Activated T-helper 9 cell treated with anti-CD3 and anti-CD28 coated beads, Interleukin-2, amount 50 U/mL, for 16 hours (primary cell): ENCODE results near the gene AANAT.

Experiments used
- DNase-seq: peaks from one replicate; pipeline ENCODE4 v3.0.0-alpha.2; 2020; ENCODE audit warnings: low read depth

Gene AANAT

GRCh38 chr17:76467366-76467765 is at the start of gene AANAT:
TSS of gene AANAT (plus strand) at chr17:76467603. CDS start at chr17:76468747, 1,144 bp downstream.
- no peak for DNase-seq

GRCh38 chr17:76419576-76420260 is 47.7 kb upstream of the AANAT start:
- DNase-seq: no peak

GRCh38 chr17:76420356-76421043 is 46.9 kb upstream of the AANAT start:
- DNase-seq: no peak

- DNase-seq: no peak
Observed at GRCh38 chr17:76421044-76421407, 46.4 kb upstream of the AANAT start.

- DNase-seq: no peak
Observed at GRCh38 chr17:76422406-76422805, 45.0 kb upstream of the AANAT start.

- DNase-seq: no peak
Observed at GRCh38 chr17:76422860-76423259, 44.5 kb upstream of the AANAT start.

GRCh38 chr17:76426853-76427252 is 40.5 kb upstream of the AANAT start:
- DNase-seq: no peak

GRCh38 chr17:76427501-76428231 is 39.7 kb upstream of the AANAT start:
- DNase-seq: no peak

GRCh38 chr17:76428511-76428910 is 38.9 kb upstream of the AANAT start:
- DNase-seq: no peak

- DNase-seq: no peak
Observed at GRCh38 chr17:76431509-76431908, 35.9 kb upstream of the AANAT start.

- DNase-seq: no peak
Observed at GRCh38 chr17:76432004-76432403, 35.4 kb upstream of the AANAT start.

- DNase-seq: no peak
Observed at GRCh38 chr17:76432712-76433336, 34.6 kb upstream of the AANAT start.

GRCh38 chr17:76433693-76434092 is 33.7 kb upstream of the AANAT start:
- DNase-seq: no peak

GRCh38 chr17:76434870-76435269 is 32.5 kb upstream of the AANAT start:
- no peak for DNase-seq

GRCh38 chr17:76435751-76436150 is 31.7 kb upstream of the AANAT start:
- DNase-seq: no peak

GRCh38 chr17:76437467-76438402 is 29.7 kb upstream of the AANAT start:
- no peak for DNase-seq

- no peak for DNase-seq
Observed at GRCh38 chr17:76438906-76439305, 28.5 kb upstream of the AANAT start.

- no peak for DNase-seq
Observed at GRCh38 chr17:76439314-76439928, 28.0 kb upstream of the AANAT start.

GRCh38 chr17:76440751-76441362 is 26.5 kb upstream of the AANAT start:
- no peak for DNase-seq

GRCh38 chr17:76441686-76442340 is 25.6 kb upstream of the AANAT start:
- DNase-seq: no peak
